ENCODE results near the gene SLC9A7. TPM values are rescaled to one million over a fixed set of nuclear protein-coding genes. Genes with fewer than 3 reads are reported as not detected.

The SLC9A7 gene
- total and polyA plus RNA-seq, 2 of the 13 experiments (the other 11 are each of a cell fraction or from before 2014, with no cell fraction given) = 5.8 to 7.2 TPM

DNA sequence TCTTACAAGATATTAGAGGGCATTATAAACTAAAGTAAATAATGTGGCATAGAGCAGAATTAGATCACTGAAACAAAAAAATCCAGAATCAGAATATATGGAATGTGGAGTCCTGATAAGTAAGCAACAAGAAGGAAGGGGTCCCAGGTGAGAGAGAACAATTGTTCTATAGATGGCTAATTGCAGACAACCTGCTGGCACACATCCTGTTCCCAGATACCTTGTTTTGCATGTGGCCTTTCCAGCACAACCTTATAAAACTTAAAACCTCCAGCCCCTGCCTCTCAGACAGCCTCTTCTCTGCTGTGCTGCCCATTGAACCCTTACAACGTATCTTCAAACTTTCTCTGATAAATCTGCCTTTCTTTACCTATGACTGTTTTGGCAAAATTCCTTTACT, 209.0 kb downstream of the SLC9A7 start:
- in situ Hi-C loops (cut with HindIII; ENCODE audit: extremely low pct_ligation_motif_present, low pct_unique_long_range_greater_than_20kb) = no loop called here

More for the DNA sequence above, 209.0 kb downstream of the SLC9A7 start:
- Histone ChIP-seq H3K4me2 (ENCODE audit: low read depth, low read length) (no peak overlapping the region), H3K27me3 (ENCODE audit: control insufficient read depth in 1 of 2, insufficient read depth in 2 of 2, low read length in 2 of 2) (no peaks in the 10 kb centered on the region; a peak in 1 of 5 replicates), H3K27ac (ENCODE audit: extremely low read length, insufficient read depth, low read length) (no peak overlapping the region), H2AFZ (ENCODE audit: low read length) (no peak overlapping the region), H3K4me1 (ENCODE audit: insufficient read depth, low read length) (peaks cover 13% of the 10 kb centered on the region), H3K79me2 (ENCODE audit: insufficient read depth, low read length) (peaks cover 29% of the 10 kb centered on the region), H3K9ac (ENCODE audit: insufficient read depth, low read depth, low read length) (no peak overlapping the region), H3K4me3 (replicated peaks in 1 of 3; ENCODE audit: insufficient read depth in 1 of 3, low read depth in 2 of 3, low read length in 3 of 3) (no peak overlapping the region), H3K9me3 (ENCODE audit: low read length) (no peaks in the 10 kb centered on the region), H3K36me3 (replicated peaks in 1 of 2; ENCODE audit: control insufficient read depth in 1 of 2, insufficient read depth in 2 of 2, low read length in 2 of 2) (no peaks in the 10 kb centered on the region), H4K20me1 (ENCODE audit: insufficient read depth, low read length) (no peaks in the 10 kb centered on the region)
- ChIA-PET POLR2A (no interaction called here), CTCF (ENCODE audit: low intra/inter-chr PET ratio, low total read pairs) (no interaction called here)
- TF ChIP-seq ZNF660 (CRISPR knock-in tag; IDR thresholded peaks at IDR 0.05; ENCODE audit: borderline replicate concordance, low read depth) (no peak), ZNF383 (CRISPR knock-in tag; IDR thresholded peaks at IDR 0.05; ENCODE audit: borderline replicate concordance) (no peak), POLR2AphosphoS2 (IDR thresholded peaks at IDR 0.05; ENCODE audit: low read depth, low read length) (no peak), ZMYM3 (CRISPR knock-in tag; IDR thresholded peaks at IDR 0.05) (no peak), ZNF230 (CRISPR knock-in tag; IDR thresholded peaks at IDR 0.05) (no peak), ZFP41 (CRISPR knock-in tag; IDR thresholded peaks at IDR 0.05; ENCODE audit: borderline replicate concordance) (no peak)
- WGBS (ENCODE audit: low lambda C conversion rate) = 100% methylated on average over 1 of the region's 1 CpG
- no peak for FAIRE-seq
- intact Hi-C loops (cut with micrococcal nuclease; ENCODE audit: unreplicated experiment) = no loop called here
- no peak for DNase-seq (ENCODE audit: low spot score)
- ATAC-seq = no peak
- no TSS peak for BruUV-seq (replicated peaks)

Small RNAs within 50 kb of the gene (small RNA-seq; reads per million reads assigned to genes)
- gene RF00017 (ENCODE audit: insufficient read depth in 2 of 3, insufficient read length in 3 of 3, low read depth in 2 of 3, low replicate concordance in 1 of 3) = 0 reads per million in 3 experiments

Other genes starting within 250 kb of the SLC9A7 start
- 3.5 and 4.2 TPM in 2 replicates for gene ZNF674, start 213.7 kb downstream of the SLC9A7 start, total RNA-seq (2016; rRNA removed; fragmentation: Illumina TruSeq; extraction: Trizol)
- 2.9 and 4.0 TPM in 2 replicates for gene ZNF674, start 213.7 kb downstream of the SLC9A7 start, polyA plus RNA-seq (2011; rRNA removed)
- gene CHST7, start 185.4 kb downstream of the SLC9A7 start, total RNA-seq (2016; rRNA removed; fragmentation: Illumina TruSeq; extraction: Trizol) = 2.6 and 5.2 TPM in 2 replicates
- 2.4 and 2.8 TPM in 2 replicates for gene CHST7, start 185.4 kb downstream of the SLC9A7 start, polyA plus RNA-seq (2011; rRNA removed)
- 9.9 and 14.6 TPM in 2 replicates for gene RP2, start 77.9 kb upstream of the SLC9A7 start, total RNA-seq (2016; rRNA removed; fragmentation: Illumina TruSeq; extraction: Trizol)
- gene RP2, start 77.9 kb upstream of the SLC9A7 start, polyA plus RNA-seq (2011; rRNA removed) = 3.5 and 5.0 TPM in 2 replicates
- gene JADE3, start 153.3 kb upstream of the SLC9A7 start, total RNA-seq (2016; rRNA removed; fragmentation: Illumina TruSeq; extraction: Trizol) = 7.7 and 16.9 TPM in 2 replicates
- 7.8 and 8.2 TPM in 2 replicates for gene JADE3, start 153.3 kb upstream of the SLC9A7 start, polyA plus RNA-seq (2011; rRNA removed)

Measured in HepG2 (cell line).